HG03095 (cell line): ENCODE results near the gene ARL17B.
A peak's percentile ranks its signal among the peaks of the same experiment; 100 is the strongest.
"Not testable (repeated sequence)": the region's sequence is repeated elsewhere in the genome, so short reads cannot be mapped to it uniquely, and the experiment has no call there.

Experiments used
- ATAC-seq: cut with Tn5 transposase; IDR thresholded peaks from one replicate; pipeline ENCODE4 v1.9.1; 2021; ENCODE audit warnings: moderate library complexity; ENCODE audit not compliant: unreplicated experiment

Gene ARL17B

GRCh38 chr17:46361755-46362154 is at the start of gene ARL17B:
ARL17B (minus strand) TSS chr17:46361766; CDS start chr17:46358397, 3,369 bp downstream.
- ATAC-seq = peak; percentile 84

GRCh38 chr17:46409864-46410263 is 48.3 kb upstream of the ARL17B start:
- ATAC-seq = not testable (repeated sequence)

- not testable (repeated sequence) for ATAC-seq
Measured at GRCh38 chr17:46407155-46407554, 45.6 kb upstream of the ARL17B start.

- not testable (repeated sequence) for ATAC-seq
Measured at GRCh38 chr17:46401033-46401787, 39.6 kb upstream of the ARL17B start.

- not testable (repeated sequence) for ATAC-seq
Measured at GRCh38 chr17:46400543-46400942, 39.0 kb upstream of the ARL17B start.

GRCh38 chr17:46399993-46400392 is 38.4 kb upstream of the ARL17B start:
- ATAC-seq = not testable (repeated sequence)

GRCh38 chr17:46396292-46396691 is 34.7 kb upstream of the ARL17B start:
- ATAC-seq = not testable (repeated sequence)

- ATAC-seq = not testable (repeated sequence)
Measured at GRCh38 chr17:46393702-46394101, 32.1 kb upstream of the ARL17B start.

GRCh38 chr17:46385491-46385890 is 23.9 kb upstream of the ARL17B start:
- ATAC-seq = not testable (repeated sequence)

- not testable (repeated sequence) for ATAC-seq
Measured at GRCh38 chr17:46383118-46383517, 21.6 kb upstream of the ARL17B start.

- not testable (repeated sequence) for ATAC-seq
Measured at GRCh38 chr17:46373418-46373817, 11.9 kb upstream of the ARL17B start.

GRCh38 chr17:46372236-46373229 is 11.0 kb upstream of the ARL17B start:
- ATAC-seq = peak; percentile 63

GRCh38 chr17:46367520-46367919 is 6.0 kb upstream of the ARL17B start:
- not testable (repeated sequence) for ATAC-seq

- ATAC-seq = peak; percentile 16
Measured at GRCh38 chr17:46361145-46361735, 326 bp downstream of the ARL17B start.

GRCh38 chr17:46353856-46354255 is 7.7 kb downstream of the ARL17B start:
- ATAC-seq = not testable (repeated sequence)

GRCh38 chr17:46349060-46349459 is 12.5 kb downstream of the ARL17B start:
- ATAC-seq = not testable (repeated sequence)

- not testable (repeated sequence) for ATAC-seq
Measured at GRCh38 chr17:46348345-46348744, 13.2 kb downstream of the ARL17B start.

- not testable (repeated sequence) for ATAC-seq
Measured at GRCh38 chr17:46342131-46342530, 19.4 kb downstream of the ARL17B start.

- ATAC-seq = not testable (repeated sequence)
Measured at GRCh38 chr17:46341220-46341619, 20.3 kb downstream of the ARL17B start.

- ATAC-seq = not testable (repeated sequence)
Measured at GRCh38 chr17:46294831-46295230, 66.7 kb downstream of the ARL17B start, which contains the start of gene LRRC37A. LRRC37A (plus strand) TSS chr17:46295131; CDS start chr17:46295134, 3 bp downstream.

GRCh38 chr17:46291618-46292017 is 69.9 kb downstream of the ARL17B start:
- not testable (repeated sequence) for ATAC-seq
